HG03342 (cell line): Measurements from ENCODE around the gene ASCL5.
A peak's percentile ranks its signal among the peaks of the same experiment; 100 is the strongest.

Source experiments
- ATAC-seq: cut with Tn5 transposase; IDR thresholded peaks from one replicate; pipeline ENCODE4 v1.9.1; 2021; ENCODE audit warnings: mild to moderate bottlenecking, moderate library complexity; ENCODE audit not compliant: unreplicated experiment

The ASCL5 gene

DNA sequence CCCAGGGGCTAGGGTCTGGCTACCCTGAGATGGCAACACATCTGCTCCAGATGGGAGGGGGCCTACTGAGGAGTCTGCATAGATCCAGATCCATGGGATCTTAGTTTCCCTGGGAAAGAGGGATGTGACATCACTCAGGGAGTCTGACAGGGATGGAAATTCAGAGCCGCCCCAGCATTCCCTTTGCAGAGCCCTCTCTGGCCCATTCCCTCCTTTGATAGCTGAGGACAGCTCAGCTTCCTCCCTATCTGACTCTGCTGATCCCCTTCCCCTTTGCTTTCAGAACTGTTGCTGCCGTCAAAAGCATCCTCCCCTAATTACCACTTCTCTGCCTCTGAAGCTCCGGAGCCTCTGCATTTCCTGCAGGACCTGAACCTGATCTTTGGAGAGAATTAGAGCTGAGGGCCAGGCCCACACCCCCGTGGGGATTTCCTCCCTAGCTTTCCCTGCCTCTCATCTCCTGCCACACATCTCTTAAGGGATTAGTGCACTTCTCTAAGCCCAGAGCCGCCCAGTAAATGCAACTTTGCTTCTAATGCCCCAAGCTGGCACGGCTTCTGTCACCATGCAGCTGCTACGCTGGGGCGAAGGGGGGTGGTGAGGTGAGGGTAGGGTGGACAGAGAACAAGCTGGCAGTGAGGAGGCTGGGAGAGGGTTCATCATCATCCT, 9.5 kb upstream of the ASCL5 start:
- no peak for ATAC-seq

GRCh38 chr1:201134405-201134804, 7.4 kb upstream of the ASCL5 start:
- no peak for ATAC-seq

DNA sequence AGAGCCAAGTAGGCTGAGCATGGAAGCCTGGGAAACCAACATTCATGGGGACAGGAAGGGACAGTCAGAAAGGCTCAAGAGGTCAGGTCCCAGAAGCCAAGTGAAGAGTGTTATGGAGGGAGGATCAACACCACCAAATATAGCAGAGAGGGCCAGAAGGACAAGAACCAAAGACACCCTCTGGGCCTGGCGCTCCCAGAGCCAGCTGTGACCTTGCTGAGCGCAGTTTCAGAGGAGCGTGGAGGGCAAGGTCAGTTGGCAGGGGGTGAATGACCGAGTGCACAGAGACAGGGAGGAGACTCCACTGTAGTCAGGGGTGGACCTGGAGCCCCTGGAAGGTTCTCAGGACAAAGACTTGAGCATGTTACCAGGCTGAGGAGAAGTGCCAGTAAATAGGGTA, 4.4 kb upstream of the ASCL5 start:
- no peak for ATAC-seq

- no peak for ATAC-seq
Observed at GRCh38 chr1:201128962-201129361, 2.0 kb upstream of the ASCL5 start.

DNA sequence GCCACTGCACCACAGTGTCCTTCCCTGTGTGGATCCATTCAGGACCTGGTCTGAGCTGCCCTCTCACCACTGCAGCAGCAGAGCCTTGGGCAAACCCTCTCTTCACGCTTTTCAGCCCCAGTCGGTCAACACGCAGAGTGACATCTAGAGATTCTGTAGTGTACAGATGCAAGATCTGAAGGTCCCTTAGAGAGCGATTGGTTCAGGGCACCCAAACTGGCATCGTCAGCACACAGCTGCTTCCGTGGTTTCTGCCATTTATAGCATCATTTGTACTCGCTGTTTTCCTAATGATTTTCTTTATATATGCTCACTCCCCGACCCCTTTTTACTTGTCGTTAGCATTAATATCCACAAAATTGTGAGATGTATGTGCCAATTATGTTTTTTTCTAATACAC, 1.5 kb upstream of the ASCL5 start:
- ATAC-seq = no peak

GRCh38 chr1:201127755-201128455, 921 bp upstream of the ASCL5 start:
- ATAC-seq = no peak

DNA sequence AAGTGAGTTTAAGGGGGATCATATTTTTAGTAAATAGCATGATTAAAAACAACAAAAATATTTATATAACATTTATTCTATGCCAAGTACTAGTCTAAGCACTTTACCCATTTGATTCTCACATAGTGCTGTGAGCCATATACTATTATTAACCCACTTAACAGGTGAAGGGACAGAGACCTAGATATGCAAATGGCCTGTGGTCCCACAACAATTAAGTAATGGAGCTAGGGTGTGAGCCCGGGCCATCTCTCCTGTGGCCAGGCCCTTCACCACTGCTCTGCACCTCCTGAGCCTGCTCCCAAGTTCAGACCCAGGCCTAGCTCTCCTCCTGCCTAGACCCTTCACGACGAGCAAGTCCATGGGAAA, 537 bp downstream of the ASCL5 start:
- no peak for ATAC-seq

DNA sequence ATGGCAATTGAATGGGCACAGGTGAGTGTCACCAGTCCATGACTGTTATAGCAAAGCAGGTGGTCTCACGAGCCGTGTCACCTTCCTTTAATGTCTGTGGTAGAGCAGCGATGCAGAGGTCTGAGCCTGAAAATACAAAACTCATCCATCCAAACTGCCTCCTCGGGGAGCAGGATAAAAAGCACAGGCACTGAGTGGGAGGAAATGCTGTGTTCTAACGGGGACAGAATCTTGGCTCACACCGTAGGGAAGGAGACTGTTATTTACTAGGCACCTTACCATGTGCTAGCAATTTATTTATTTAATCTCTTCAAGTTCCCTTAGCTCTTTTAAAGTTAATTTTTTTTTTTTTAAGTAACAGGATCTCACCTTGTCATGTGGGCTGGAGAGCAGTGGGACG, 1.2 kb downstream of the ASCL5 start:
- ATAC-seq = no peak

DNA sequence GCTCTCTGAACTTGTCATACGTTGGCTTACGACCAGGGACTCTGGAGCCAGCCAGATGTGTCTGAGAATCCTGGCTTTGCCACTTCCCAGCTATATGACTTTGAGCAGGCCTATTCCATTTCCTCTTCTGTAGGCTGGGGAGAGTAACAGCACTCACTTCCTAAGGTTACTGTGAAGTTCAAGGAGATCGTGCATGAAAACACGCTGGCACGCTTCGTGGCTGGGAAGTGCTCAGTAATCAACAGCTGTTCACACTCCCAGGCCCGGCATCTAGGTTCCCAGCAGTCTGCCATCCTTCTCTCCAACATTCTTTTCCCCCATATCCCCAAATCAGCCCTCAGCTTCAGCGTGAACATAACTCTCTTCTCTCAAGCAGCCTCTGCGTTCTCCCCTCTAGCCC, 2.0 kb downstream of the ASCL5 start:
- ATAC-seq = no peak

DNA sequence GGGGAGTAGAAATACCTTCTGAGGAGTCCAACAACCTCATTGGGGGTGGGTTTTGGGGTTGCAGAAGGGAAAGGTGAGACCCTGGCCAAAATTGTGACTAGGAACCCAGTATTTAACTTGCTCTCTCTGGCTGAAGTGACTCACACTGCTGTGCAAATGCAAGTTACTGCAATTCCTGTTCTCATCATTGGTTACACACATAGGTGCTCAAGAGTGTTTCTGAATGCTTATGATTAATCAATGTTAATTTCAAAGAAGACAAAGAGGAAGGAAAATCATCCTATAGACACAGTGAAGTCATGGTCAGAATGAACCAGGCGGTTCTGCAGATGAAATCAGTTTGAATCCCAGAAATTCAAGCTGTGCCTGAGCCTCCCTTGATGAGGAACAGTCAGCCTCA, 3.1 kb downstream of the ASCL5 start:
- ATAC-seq = no peak

DNA sequence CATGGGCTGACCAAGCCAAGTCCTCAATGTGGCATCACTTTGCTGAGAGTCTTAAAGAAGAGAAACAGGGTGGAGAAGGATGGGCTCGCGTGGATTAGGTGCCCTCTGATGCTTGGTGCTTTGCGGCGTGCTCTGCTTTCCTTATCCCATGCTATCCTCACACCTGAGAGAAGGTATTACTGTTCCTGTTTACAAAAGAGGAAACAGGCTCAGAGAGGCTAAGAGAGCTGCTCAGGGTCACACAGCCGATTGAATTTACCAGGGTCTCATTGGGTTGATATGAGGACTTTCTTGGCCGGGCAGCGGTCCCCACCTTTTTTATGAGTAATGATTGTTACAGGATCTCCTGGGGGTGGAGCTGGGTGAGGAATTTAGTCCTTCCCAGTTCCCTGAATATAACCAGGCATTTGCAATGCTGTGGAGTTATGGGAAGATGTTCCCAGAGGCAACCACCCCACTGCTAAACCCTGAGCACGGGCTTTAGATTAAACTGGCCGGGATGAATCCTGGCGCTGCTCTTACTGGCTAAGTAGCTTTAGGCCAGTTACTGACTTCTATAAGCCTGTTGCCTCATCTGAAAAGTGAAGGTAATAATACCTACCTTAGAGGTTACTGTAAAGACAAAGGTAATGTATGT, 4.5 kb downstream of the ASCL5 start:
- no peak for ATAC-seq

GRCh38 chr1:201119206-201120197, 7.5 kb downstream of the ASCL5 start:
- ATAC-seq = peak; percentile 49

- no peak for ATAC-seq
Observed at GRCh38 chr1:201116091-201116490, 10.9 kb downstream of the ASCL5 start.

DNA sequence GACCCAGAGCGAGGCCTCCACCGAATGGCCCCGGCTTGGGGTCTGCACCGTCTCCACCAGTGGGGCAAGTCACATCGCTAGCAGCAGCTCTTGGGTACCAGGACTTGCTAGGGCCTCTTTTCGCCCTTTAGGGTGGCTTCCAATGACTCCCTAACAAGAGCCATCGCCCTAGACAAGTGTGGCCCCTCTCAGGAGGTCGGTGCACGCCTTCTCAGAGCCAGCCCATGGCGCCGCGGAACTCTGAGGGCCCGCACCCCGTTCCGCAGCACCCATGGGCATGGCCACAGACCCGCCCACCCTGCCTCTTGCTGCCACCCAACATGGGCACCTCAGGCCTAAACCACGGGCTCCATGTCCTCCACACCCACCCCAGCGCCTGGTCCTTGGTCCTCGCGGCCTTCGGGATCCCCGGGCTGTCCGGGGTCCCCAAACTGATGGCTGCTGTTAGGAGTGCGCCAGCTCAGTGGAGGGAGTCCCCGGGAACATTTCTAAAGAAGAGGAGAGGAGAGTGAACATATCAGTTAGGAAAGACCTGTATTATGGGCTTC, 11.5 kb downstream of the ASCL5 start:
- ATAC-seq = no peak

DNA sequence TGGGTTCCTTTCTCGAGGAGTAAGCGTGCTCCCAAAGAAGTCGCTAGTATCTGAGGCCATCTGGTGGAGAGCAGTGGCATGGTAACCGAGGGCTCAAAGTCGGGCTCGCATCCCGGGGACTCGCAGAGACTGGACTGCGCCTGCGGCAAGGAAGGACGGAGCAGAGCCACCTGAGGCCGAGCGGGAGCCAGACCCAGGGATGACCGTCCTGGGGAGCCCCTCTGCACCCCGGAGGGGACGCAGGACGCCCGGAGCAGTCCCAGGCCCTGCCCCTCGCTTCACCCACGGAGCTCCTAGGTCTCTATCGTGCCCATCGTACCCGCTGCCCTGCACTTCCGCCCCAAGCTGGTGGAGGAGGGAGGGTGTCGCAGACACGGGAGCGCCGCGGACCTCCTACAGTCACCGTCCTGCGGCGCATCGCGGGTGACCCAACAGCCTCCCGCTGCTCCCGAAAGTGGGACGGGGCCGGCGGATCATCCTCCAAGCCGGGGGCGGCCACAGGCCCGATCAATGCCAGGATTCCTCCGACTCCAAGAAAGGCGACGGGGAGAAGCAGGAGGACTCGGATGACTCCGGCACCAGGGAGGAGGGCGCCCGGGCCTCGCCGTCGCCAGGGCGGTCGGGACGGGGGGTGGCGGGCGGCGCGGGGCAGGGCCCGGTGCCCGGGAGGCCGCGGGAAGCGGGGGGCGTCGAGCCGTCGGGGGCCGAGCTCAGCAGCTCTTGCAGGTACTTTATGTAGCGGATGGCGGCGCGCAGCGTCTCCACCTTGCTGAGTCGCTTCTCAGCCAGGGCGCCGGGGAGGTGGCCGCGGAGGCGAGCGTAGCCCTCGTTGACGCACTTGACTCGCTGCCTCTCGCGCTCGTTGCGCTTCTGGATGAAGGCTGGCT, 12.5 kb downstream of the ASCL5 start:
- ATAC-seq = peak; percentile 85

DNA sequence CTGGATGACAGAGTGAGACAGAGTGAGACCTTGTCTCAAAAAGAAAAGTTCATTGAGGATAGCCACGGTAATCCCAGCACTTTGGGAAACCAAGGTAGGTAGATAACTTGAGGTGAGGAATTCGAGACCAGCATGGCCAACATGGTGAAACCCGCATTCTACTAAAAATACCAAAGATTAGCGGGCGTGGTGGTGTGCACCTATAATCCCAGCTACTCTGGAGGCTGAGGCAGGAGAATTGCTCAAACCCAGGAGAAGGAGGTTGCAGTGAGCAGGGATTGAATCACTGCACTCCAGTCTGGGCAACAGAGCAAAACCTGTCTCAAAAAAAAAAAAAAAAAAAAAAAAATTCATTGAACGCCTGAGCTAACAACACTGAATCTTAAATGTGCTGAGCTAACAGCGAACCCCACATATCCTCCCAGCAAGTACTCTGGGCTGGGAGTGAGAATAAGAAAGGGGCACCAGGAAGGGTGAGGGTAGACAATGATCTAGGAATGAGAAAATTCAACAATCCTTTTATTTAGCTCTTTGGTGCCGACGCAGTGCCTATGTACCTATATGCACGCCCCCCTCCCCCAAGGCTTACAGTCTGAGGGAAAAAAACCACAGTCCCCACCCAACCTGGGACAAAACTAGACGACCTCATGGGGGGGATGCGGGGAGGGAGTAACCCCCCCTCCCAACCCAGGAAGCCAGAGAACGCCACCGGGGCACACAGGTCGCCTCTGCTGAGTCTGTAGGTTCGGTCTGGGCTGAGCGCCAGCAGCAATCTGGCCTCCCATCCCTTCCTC, 13.3 kb downstream of the ASCL5 start:
- ATAC-seq = no peak

GRCh38 chr1:201112926-201113325, 14.1 kb downstream of the ASCL5 start:
- ATAC-seq = no peak

DNA sequence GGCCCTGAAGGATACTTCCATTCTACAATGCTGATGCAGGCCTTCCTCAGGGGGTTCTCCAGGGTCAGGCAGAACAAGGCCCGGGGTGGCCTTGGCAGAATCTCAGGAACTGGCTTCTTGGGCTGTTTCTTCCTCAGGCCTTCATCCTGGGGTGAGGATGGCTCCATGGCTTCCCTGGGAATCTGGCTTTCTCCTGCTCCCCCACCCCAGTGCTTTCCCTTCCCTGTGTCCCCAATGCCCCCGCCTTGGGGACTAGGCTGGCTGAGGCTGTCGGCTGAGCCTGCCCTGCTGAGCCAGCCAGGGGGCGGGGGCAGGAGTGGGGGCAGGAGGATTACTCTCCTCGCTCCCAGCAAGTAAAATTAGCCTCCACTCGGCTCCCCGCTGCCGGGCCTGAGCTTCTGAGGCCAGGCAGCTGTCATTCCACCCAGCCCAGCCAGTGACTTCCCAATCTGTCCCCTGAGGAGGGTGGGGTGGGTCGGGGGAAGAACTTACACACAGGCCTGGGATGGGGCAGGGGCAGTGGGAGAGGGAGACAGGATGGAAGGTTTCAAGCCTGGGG, 14.7 kb downstream of the ASCL5 start, which contains the start of gene CACNA1S:
Gene CACNA1S, minus strand, starts transcription at position 254 of the 559 bp plus-strand sequence. Its CDS starts 87 bp downstream, at position 167.
- ATAC-seq = no peak

DNA sequence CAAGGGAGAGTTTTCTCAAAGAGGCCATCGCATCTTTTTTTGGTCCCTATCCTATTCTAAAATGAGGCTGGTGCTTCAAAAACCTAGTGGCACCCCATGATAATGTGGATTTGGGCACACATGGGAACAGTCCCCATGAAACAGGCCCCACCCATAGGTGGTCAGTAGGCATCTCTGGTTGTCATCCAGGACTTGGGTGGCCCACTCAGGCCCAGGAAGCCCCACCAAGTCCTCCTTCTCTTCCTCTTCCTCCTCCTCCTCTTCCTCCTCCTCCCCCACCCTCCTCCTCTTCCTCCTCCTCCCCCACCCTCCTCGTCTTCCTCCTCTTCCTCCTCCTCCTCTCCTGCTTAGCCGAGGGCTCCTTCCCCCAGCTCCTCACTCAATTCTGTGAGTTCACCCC, 15.3 kb downstream of the ASCL5 start:
- ATAC-seq = no peak
